LNCaP clone FGC (cell line): Measurements from ENCODE around the gene IMMP2L.

Experiments
- DNase-seq: peaks from one replicate; pipeline ENCODE4 v3.0.0-alpha.2; 2011; ENCODE audit warnings: low read depth
- H3K4me3 ChIP-seq: 2 replicates; pipeline ENCODE4 v1.5.1; 2011; ENCODE audit warnings: mild to moderate bottlenecking, low read depth, low read length, control low read depth
- CTCF ChIP-seq: IDR thresholded peaks from 2 replicates; pipeline ENCODE4 v1.5.1; 2012; ENCODE audit warnings: mild to moderate bottlenecking; ENCODE audit not compliant: control insufficient read depth, insufficient read depth; ENCODE audit errors: extremely low read depth

IMMP2L gene

GRCh38 chr7:111175908-111176441 lies 386.3 kb downstream of the IMMP2L start:
- DNase-seq = no peak
- no peak overlapping the region for H3K4me3 ChIP-seq
- no peak for TF ChIP-seq CTCF

GRCh38 chr7:111174510-111174909 lies 387.8 kb downstream of the IMMP2L start:
- peak; percentile 55 for DNase-seq
- peak overlapping the region; percentile 21 for H3K4me3 ChIP-seq
- TF ChIP-seq CTCF = no peak

GRCh38 chr7:111173990-111174389 lies 388.3 kb downstream of the IMMP2L start:
- peak overlapping the region; percentile 21 for H3K4me3 ChIP-seq
- DNase-seq = no peak
- TF ChIP-seq CTCF = no peak

DNA sequence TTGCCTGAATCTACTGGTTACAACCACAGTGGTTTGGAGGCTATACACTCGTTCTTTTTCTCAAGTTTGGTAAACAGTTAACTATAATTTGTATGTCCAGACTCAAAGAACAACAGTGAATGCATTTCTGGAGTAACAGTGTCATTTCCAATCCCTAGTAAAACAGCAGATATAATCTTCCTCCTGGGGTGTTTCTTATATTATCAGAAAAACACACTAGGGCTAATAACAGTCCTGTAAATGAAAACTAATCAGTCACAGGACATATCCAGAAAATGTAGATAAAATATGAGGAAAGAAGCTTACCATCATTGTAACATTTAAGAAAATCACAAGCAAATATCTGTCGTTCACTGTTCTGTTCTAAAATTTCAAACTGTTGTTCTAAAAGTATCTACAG lies 388.8 kb downstream of the IMMP2L start:
- DNase-seq = no peak
- H3K4me3 ChIP-seq = peak overlapping the region; percentile 21
- TF ChIP-seq CTCF = no peak

- no peak for TF ChIP-seq CTCF
- DNase-seq = no peak
Observed at GRCh38 chr7:111172564-111173257, 389.6 kb downstream of the IMMP2L start.

GRCh38 chr7:111168182-111168581 lies 394.1 kb downstream of the IMMP2L start:
- no peak for DNase-seq
- no peak overlapping the region for H3K4me3 ChIP-seq
- TF ChIP-seq CTCF = no peak

More at GRCh38 chr7:111172564-111173257, 389.6 kb downstream of the IMMP2L start:
- no peak overlapping the region for H3K4me3 ChIP-seq

DNA sequence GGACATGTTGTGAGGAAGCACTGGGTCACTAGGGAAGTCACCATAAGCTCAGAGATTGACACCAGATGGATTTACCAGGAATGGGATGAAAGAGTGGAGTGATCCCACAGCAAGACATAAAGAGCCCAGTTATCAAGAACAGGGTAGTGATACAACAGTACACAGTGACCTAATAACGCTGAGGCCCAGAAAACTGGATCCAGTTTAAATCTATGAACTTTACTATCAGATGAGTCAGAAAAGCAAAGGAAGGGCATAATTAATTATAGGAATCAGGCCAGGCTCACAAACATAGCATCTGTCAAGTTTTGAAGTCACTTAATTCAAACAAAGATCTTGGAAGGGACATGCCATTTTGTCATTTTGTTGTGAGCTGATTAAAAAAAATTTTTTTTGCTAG lies 397.9 kb downstream of the IMMP2L start:
- H3K4me3 ChIP-seq = no peak overlapping the region
- DNase-seq = peak; percentile 39
- no peak for TF ChIP-seq CTCF
